Erythroblast (primary cell): Measurements from ENCODE around the gene BIRC3.
"Not testable (repeated sequence)": the region's sequence is repeated elsewhere in the genome, so short reads cannot be mapped to it uniquely, and the experiment has no call there.

ENCODE experiments used
- DNase-seq, 2 experiments: peaks; one replicate each; lab custom pipeline; 2025; lab: John Stamatoyannopoulos, UW
- GATA1 ChIP-seq: IDR thresholded peaks from 2 replicates; pipeline ENCODE4 v1.6.1; 2011; ENCODE audit warnings: low read depth, mild to moderate bottlenecking, control low read depth, low read length, moderate library complexity
- POLR2A ChIP-seq: IDR thresholded peaks from 2 replicates; pipeline ENCODE4 v1.6.1; 2011; ENCODE audit warnings: mild to moderate bottlenecking, low read length

The BIRC3 gene

GRCh38 chr11:102323542-102324251 lies 6.4 kb downstream of the BIRC3 start:
- no peak for TF ChIP-seq GATA1
- TF ChIP-seq POLR2A, result no peak
- DNase-seq, result no peak

GRCh38 chr11:102325088-102325487 lies 7.8 kb downstream of the BIRC3 start:
- TF ChIP-seq POLR2A (no peak), GATA1 (no peak)
- DNase-seq, result no peak

GRCh38 chr11:102328748-102329147 lies 11.5 kb downstream of the BIRC3 start:
- TF ChIP-seq GATA1, result no peak
- no peak for TF ChIP-seq POLR2A
- no peak for DNase-seq

GRCh38 chr11:102330231-102330630 lies 12.9 kb downstream of the BIRC3 start:
- DNase-seq, result no peak
- TF ChIP-seq GATA1 (no peak), POLR2A (no peak)

- DNase-seq, result no peak
- TF ChIP-seq POLR2A (no peak), GATA1 (no peak)
Observed at GRCh38 chr11:102331341-102331740, 14.1 kb downstream of the BIRC3 start.

- no peak for TF ChIP-seq POLR2A
- no peak for TF ChIP-seq GATA1
- no peak for DNase-seq
Observed at GRCh38 chr11:102332611-102332994, 15.3 kb downstream of the BIRC3 start.

GRCh38 chr11:102338479-102339010 lies 21.3 kb downstream of the BIRC3 start:
- DNase-seq, result no peak
- TF ChIP-seq POLR2A (no peak), GATA1 (no peak)

GRCh38 chr11:102341311-102341710 lies 24.0 kb downstream of the BIRC3 start:
- DNase-seq, result not testable (repeated sequence)

- peak; percentile 91 to 95 for DNase-seq
- no peak for TF ChIP-seq POLR2A
- no peak for TF ChIP-seq GATA1
Observed at GRCh38 chr11:102341844-102342318, 24.6 kb downstream of the BIRC3 start.

GRCh38 chr11:102343809-102344208 lies 26.5 kb downstream of the BIRC3 start:
- DNase-seq, result peak in 1 of 2 experiments; percentile 13
- TF ChIP-seq POLR2A, result no peak
- TF ChIP-seq GATA1, result no peak

GRCh38 chr11:102345904-102346303 lies 28.6 kb downstream of the BIRC3 start:
- TF ChIP-seq GATA1, result no peak
- peak; percentile 37 to 57 for DNase-seq

- TF ChIP-seq GATA1, result no peak
- TF ChIP-seq POLR2A, result no peak
- no peak for DNase-seq
Observed at GRCh38 chr11:102346456-102346747, 29.1 kb downstream of the BIRC3 start.

GRCh38 chr11:102346748-102347461 lies 29.6 kb downstream of the BIRC3 start, which contains the start of gene BIRC2:
Gene BIRC2 (plus strand): TSS chr11:102347214. CDS start chr11:102349855, 2,641 bp downstream.
- peak; percentile 94 to 97 for DNase-seq
- TF ChIP-seq GATA1 (no peak), POLR2A (peak; percentile 97)

- DNase-seq, result peak; percentile 73 to 84
- no peak for TF ChIP-seq GATA1
Observed at GRCh38 chr11:102347462-102348370, 30.4 kb downstream of the BIRC3 start.
